Hepatocyte (in vitro differentiated cells): ENCODE measurements around the gene LCN15. TPM values are rescaled to one million over a fixed set of nuclear protein-coding genes. Genes with fewer than 3 reads are reported as not detected.

Source experiments
- DNase-seq: peaks from one replicate; pipeline ENCODE4 v3.0.0-alpha.2; 2016; ENCODE audit warnings: low spot score
- H2AFZ ChIP-seq: fragments of 200-600 bp; sonication (generic); 2 replicates; pipeline ENCODE4 v1.6.0; 2016; ENCODE audit warnings: antibody characterized with exemption, mild to moderate bottlenecking
- H3K27ac ChIP-seq: fragments of 200-600 bp; sonication (generic); 2 replicates; pipeline ENCODE4 v1.5.1; 2016; ENCODE audit warnings: mild to moderate bottlenecking
- H3K27me3 ChIP-seq: fragments of 200-600 bp; sonication (generic); 2 replicates; pipeline ENCODE4 v1.6.1; 2016
- H3K36me3 ChIP-seq: fragments of 200-600 bp; sonication (generic); replicated peaks from 2 replicates; pipeline ENCODE4 v1.5.1; 2016; ENCODE audit warnings: low read depth; ENCODE audit not compliant: insufficient read depth
- H3K4me1 ChIP-seq: fragments of 200-600 bp; sonication (generic); 2 replicates; pipeline ENCODE4 v1.5.1; 2016; ENCODE audit warnings: mild to moderate bottlenecking, moderate library complexity; ENCODE audit not compliant: insufficient read depth
- H3K4me2 ChIP-seq: fragments of 200-600 bp; sonication (generic); 2 replicates; pipeline ENCODE4 v1.6.0; 2016
- H3K4me3 ChIP-seq: fragments of 200-600 bp; sonication (generic); 2 replicates; pipeline ENCODE4 v1.5.1; 2016; ENCODE audit warnings: mild to moderate bottlenecking
- H3K79me2 ChIP-seq: fragments of 200-600 bp; sonication (generic); 2 replicates; pipeline ENCODE4 v1.6.0; 2017; ENCODE audit warnings: mild to moderate bottlenecking
- H3K9me2 ChIP-seq: fragments of 200-600 bp; sonication (generic); replicated peaks from 2 replicates; pipeline ENCODE4 v1.6.0; 2017; ENCODE audit warnings: mild to moderate bottlenecking; ENCODE audit not compliant: insufficient read depth
- H3K9me3 ChIP-seq: fragments of 200-600 bp; sonication (generic); 2 replicates; pipeline ENCODE4 v1.5.1; 2016; ENCODE audit warnings: low read depth, mild to moderate bottlenecking
- H4K20me1 ChIP-seq: fragments of 200-600 bp; sonication (generic); 2 replicates; pipeline ENCODE4 v1.6.0; 2016; ENCODE audit warnings: mild to moderate bottlenecking; ENCODE audit not compliant: insufficient read depth, poor library complexity, severe bottlenecking
- EZH2 ChIP-seq: fragments of 200-600 bp; sonication (generic); IDR thresholded peaks from 2 replicates; pipeline ENCODE4 v1.6.1; 2016; ENCODE audit warnings: antibody characterized with exemption, mild to moderate bottlenecking, borderline replicate concordance
- EZH2phosphoT487 ChIP-seq: fragments of 200-600 bp; sonication (generic); IDR thresholded peaks from one replicate; pipeline ENCODE4 v1.6.1; 2018; ENCODE audit warnings: antibody characterized with exemption, mild to moderate bottlenecking, low read depth, moderate library complexity; ENCODE audit not compliant: unreplicated experiment, severe bottlenecking
- WGBS: methylation state at CpG from one replicate; pipeline ENCODE4 v1.1.6; 2016; ENCODE audit warnings: low lambda C conversion rate; ENCODE audit errors: missing lambda C conversion rate; 5-methylcytosine and 5-hydroxymethylcytosine counted together
- polyA plus RNA-seq: library from polyadenylated mRNA; unstranded; fragments of >200 nt; fragmentation: Nextera tagmentation; extraction: Ambion mirVana; gene quantifications from 2 replicates; pipeline ENCODE4 v1.2.1, GENCODE V29; 2016
- total RNA-seq: library from RNA; depleted of rRNA; stranded (reverse); fragments of >200 nt; gene quantifications from 2 replicates; pipeline ENCODE4 v1.2.3, GENCODE V29; 2014
- TF ChIP-seq, protein P1 (sequence below): fragments of 200-600 bp; sonication (generic); IDR thresholded peaks from 2 replicates; pipeline ENCODE4 v1.5.1; 2016; ENCODE audit warnings: antibody characterized with exemption, mild to moderate bottlenecking; ENCODE audit not compliant: poor library complexity

LCN15 gene
- total and polyA plus RNA-seq, 2 experiments from 2014 or later: 1.4 to 1.5 TPM

DNA sequence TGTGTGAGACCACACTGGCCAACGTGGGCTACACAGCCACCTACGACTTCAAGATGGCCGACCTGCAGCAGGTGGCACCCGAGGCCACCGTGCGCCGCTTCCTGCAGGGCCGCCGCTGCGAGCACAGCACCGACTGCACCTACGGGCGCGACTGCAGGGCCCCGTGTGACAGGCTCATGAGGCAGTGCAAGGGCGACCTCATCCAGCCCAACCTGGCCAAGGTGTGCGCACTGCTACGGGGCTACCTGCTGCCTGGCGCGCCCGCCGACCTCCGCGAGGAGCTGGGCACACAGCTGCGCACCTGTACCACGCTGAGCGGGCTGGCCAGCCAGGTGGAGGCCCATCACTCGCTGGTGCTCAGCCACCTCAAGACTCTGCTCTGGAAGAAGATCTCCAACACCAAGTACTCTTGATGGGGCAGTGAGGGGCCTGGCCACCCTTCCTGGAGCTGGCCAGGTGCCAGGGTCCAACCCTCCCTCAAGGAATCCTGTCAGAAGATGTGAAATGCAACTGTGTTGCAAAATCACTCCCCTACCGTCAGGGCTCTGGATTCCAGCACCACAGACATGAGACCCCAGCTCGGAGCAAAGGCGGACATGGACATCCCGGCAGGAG, 40.8 kb downstream of the LCN15 start:
- Histone ChIP-seq H3K9me2 (no peaks in the 10 kb centered on the region), H3K27me3 (no peaks in the 10 kb centered on the region), H2AFZ (no peak overlapping the region), H3K4me1 (peaks cover 28% of the 10 kb centered on the region), H3K27ac (no peak overlapping the region), H3K4me3 (no peak overlapping the region), H3K4me2 (no peak overlapping the region), H3K79me2 (peaks cover 31% of the 10 kb centered on the region), H4K20me1 (peaks cover 65% of the 10 kb centered on the region), H3K36me3 (no peaks in the 10 kb centered on the region), H3K9me3 (no peaks in the 10 kb centered on the region)
- TF ChIP-seq EZH2 (no peak), EZH2phosphoT487 (no peak)
- TF ChIP-seq, protein P1, sequence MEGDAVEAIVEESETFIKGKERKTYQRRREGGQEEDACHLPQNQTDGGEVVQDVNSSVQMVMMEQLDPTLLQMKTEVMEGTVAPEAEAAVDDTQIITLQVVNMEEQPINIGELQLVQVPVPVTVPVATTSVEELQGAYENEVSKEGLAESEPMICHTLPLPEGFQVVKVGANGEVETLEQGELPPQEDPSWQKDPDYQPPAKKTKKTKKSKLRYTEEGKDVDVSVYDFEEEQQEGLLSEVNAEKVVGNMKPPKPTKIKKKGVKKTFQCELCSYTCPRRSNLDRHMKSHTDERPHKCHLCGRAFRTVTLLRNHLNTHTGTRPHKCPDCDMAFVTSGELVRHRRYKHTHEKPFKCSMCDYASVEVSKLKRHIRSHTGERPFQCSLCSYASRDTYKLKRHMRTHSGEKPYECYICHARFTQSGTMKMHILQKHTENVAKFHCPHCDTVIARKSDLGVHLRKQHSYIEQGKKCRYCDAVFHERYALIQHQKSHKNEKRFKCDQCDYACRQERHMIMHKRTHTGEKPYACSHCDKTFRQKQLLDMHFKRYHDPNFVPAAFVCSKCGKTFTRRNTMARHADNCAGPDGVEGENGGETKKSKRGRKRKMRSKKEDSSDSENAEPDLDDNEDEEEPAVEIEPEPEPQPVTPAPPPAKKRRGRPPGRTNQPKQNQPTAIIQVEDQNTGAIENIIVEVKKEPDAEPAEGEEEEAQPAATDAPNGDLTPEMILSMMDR: no peak
- WGBS: 94% methylated on average over 32 of the region's 32 CpGs
- DNase-seq: no peak

DNA sequence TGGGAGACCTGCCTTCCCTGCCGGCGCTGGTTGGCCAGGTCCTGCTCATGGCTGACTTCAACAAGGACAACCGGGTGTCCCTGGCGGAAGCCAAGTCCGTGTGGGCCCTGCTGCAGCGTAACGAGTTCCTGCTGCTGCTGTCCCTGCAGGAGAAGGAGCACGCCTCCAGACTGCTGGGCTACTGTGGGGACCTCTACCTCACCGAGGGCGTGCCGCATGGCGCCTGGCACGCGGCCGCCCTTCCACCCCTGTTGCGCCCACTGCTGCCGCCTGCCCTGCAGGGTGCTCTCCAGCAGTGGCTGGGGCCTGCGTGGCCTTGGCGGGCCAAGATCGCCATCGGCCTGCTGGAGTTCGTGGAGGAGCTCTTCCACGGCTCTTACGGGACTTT, 41.4 kb downstream of the LCN15 start:
- Histone ChIP-seq H3K4me3 (no peak overlapping the region), H2AFZ (no peak overlapping the region), H3K4me2 (no peak overlapping the region), H3K9me2 (no peaks in the 10 kb centered on the region), H3K27me3 (no peaks in the 10 kb centered on the region), H3K4me1 (peaks cover 28% of the 10 kb centered on the region), H3K9me3 (no peaks in the 10 kb centered on the region), H3K27ac (no peak overlapping the region), H3K36me3 (no peaks in the 10 kb centered on the region), H3K79me2 (peaks cover 27% of the 10 kb centered on the region), H4K20me1 (peaks cover 65% of the 10 kb centered on the region)
- WGBS: 93% methylated on average over 24 of the region's 24 CpGs
- TF ChIP-seq EZH2phosphoT487 (no peak), EZH2 (no peak)
- TF ChIP-seq, protein P1: no peak
- no peak for DNase-seq

DNA sequence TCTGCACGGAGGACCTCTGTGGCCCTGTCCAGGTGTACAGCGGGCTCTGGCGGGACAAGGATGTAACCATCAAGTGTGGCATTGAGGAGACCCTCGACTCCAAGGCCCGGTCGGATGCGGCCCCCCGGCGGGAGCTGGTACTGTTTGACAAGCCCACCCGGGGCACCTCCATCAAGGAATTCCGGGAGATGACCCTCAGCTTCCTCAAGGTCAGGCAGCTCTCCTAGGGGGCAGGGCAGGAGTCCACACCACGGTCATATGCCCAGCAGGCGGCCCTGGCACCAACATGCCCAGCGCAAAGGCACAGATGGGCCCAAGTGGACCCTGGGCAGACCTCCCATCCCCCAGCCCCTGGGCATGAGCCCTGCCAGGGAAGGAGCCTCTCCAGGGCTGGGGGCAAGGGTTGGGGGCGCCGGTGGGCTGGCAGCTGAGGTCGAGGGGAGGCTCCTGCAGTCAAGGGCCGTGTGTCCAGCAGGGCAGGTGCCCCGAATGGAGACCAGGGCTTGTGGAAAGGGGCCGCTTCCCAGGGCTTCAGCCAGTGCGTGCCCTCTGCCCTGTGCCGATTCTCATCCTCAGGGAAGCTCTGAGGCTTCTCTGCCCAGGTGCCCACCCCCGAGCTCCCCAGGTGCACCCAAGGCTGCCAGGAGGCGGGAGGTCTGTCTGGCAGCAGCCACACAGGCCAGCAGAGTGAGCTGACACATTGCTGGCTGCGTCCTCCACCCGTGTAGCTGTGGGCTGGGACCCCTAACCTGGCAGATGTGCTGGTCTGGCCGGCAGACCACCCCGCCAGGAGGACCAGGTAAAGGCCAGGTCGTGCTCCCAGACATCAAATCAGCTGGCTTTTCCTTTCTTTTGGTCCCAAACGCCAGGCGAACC, 42.0 kb downstream of the LCN15 start:
- Histone ChIP-seq H3K79me2 (peaks cover 22% of the 10 kb centered on the region), H3K27ac (no peak overlapping the region), H3K4me2 (no peak overlapping the region), H2AFZ (no peak overlapping the region), H4K20me1 (peaks cover 59% of the 10 kb centered on the region), H3K9me3 (no peaks in the 10 kb centered on the region), H3K4me1 (peaks cover 28% of the 10 kb centered on the region), H3K36me3 (no peaks in the 10 kb centered on the region), H3K9me2 (no peaks in the 10 kb centered on the region), H3K27me3 (no peaks in the 10 kb centered on the region), H3K4me3 (no peak overlapping the region)
- WGBS: 88% methylated on average over 28 of the region's 31 CpGs
- TF ChIP-seq EZH2 (no peak), EZH2phosphoT487 (no peak)
- TF ChIP-seq, protein P1: no peak
- no peak for DNase-seq
